ENCODE results near the gene SPRY2.

GRCh38 chr13:80382576-80382975 is 41.6 kb upstream of the SPRY2 start:
- TF ChIP-seq CTCF (tag by site-specific recombination; IDR thresholded peaks at IDR 0.05) (no peak), ZNF404 (tag by site-specific recombination; IDR thresholded peaks at IDR 0.05) (no peak), ZNF660 (tag by site-specific recombination; IDR thresholded peaks at IDR 0.05) (no peak), ZNF202 (tag by site-specific recombination; IDR thresholded peaks at IDR 0.05; ENCODE audit: borderline replicate concordance) (no peak), REST (tag by site-specific recombination; IDR thresholded peaks at IDR 0.05) (no peak), ZNF335 (tag by site-specific recombination; conservative IDR thresholded peaks at IDR 0.05) (no peak), ZNF121 (tag by site-specific recombination; IDR thresholded peaks at IDR 0.05) (no peak), SP2 (tag by site-specific recombination; IDR thresholded peaks at IDR 0.05) (no peak), ZNF777 (tag by site-specific recombination; IDR thresholded peaks at IDR 0.05; ENCODE audit: borderline replicate concordance) (no peak)
- TF ChIP-seq, protein P1, sequence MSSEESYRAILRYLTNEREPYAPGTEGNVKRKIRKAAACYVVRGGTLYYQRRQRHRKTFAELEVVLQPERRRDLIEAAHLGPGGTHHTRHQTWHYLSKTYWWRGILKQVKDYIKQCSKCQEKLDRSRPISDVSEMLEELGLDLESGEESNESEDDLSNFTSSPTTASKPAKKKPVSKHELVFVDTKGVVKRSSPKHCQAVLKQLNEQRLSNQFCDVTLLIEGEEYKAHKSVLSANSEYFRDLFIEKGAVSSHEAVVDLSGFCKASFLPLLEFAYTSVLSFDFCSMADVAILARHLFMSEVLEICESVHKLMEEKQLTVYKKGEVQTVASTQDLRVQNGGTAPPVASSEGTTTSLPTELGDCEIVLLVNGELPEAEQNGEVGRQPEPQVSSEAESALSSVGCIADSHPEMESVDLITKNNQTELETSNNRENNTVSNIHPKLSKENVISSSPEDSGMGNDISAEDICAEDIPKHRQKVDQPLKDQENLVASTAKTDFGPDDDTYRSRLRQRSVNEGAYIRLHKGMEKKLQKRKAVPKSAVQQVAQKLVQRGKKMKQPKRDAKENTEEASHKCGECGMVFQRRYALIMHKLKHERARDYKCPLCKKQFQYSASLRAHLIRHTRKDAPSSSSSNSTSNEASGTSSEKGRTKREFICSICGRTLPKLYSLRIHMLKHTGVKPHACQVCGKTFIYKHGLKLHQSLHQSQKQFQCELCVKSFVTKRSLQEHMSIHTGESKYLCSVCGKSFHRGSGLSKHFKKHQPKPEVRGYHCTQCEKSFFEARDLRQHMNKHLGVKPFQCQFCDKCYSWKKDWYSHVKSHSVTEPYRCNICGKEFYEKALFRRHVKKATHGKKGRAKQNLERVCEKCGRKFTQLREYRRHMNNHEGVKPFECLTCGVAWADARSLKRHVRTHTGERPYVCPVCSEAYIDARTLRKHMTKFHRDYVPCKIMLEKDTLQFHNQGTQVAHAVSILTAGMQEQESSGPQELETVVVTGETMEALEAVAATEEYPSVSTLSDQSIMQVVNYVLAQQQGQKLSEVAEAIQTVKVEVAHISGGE (tag by site-specific recombination; conservative IDR thresholded peaks at IDR 0.05; ENCODE audit: low read depth), result no peak
